Heart left ventricle (tissue), 16 donors: Measurements from ENCODE around the gene EFR3B. TPM values are rescaled to one million over a fixed set of nuclear protein-coding genes. Genes with fewer than 3 reads are reported as not detected.

Experiments
- ATAC-seq, 4 donors: fragments of 200-7000 bp; cut with Tn5 transposase; one replicate each; pipeline ENCODE4 v1.9.1; 2020 to 2022; ENCODE audit warnings: moderate library complexity in 4 of 4, mild to moderate bottlenecking in 3 of 4, moderate number of reproducible peaks in 1 of 4
- DNase-seq, 5 donors: peaks; one replicate each; pipeline ENCODE4 v3.0.0-alpha.2; 2020
- H3K27ac ChIP-seq, 12 donors: fragments of 200-600 bp; sonication (generic) in 4 of 12; one replicate each; pipeline versions ENCODE4 v1.5.0 to v1.8.0; 2016 to 2022; ENCODE audit warnings: mild to moderate bottlenecking in 2 of 12
- H3K27me3 ChIP-seq, 9 donors: fragments of 200-600 bp; sonication (generic) in 2 of 9; one replicate each; pipeline versions ENCODE4 v1.5.1 to v1.8.0; 2016 to 2022; ENCODE audit warnings: mild to moderate bottlenecking in 3 of 9
- H3K36me3 ChIP-seq, 9 donors: fragments of 200-600 bp; sonication (generic) in 2 of 9; one replicate each; pipeline versions ENCODE4 v1.5.0 to v1.8.0; 2018 to 2022; ENCODE audit warnings: mild to moderate bottlenecking in 2 of 9
- H3K4me1 ChIP-seq, 12 donors: fragments of 200-600 bp; sonication (generic) in 4 of 12; one replicate each; pipeline versions ENCODE4 v1.5.0 to v1.8.0; 2016 to 2022; ENCODE audit warnings: mild to moderate bottlenecking in 3 of 12
- H3K4me3 ChIP-seq, 12 donors: fragments of 200-600 bp; sonication (generic) in 4 of 12; one replicate each; pipeline versions ENCODE4 v1.5.0 to v1.8.0; 2017 to 2022; ENCODE audit warnings: mild to moderate bottlenecking in 9 of 12, moderate library complexity in 4 of 12
- H3K9me3 ChIP-seq, 12 donors: fragments of 200-600 bp; sonication (generic) in 4 of 12; one replicate each; pipeline versions ENCODE4 v1.5.0 to v1.8.0; 2016 to 2022; ENCODE audit warnings: mild to moderate bottlenecking in 1 of 12
- CTCF ChIP-seq, 12 donors: fragments of 200-600 bp; sonication (generic) in 4 of 12; IDR thresholded peaks; one replicate each; pipeline versions ENCODE4 v1.5.0 to v1.8.0; 2018 to 2022; ENCODE audit warnings: antibody characterized with exemption in 12 of 12, mild to moderate bottlenecking in 5 of 12
- POLR2A ChIP-seq, 2 donors: fragments of 450-650 bp; IDR thresholded peaks; one replicate each; pipeline ENCODE4 v1.6.1; 2017; ENCODE audit warnings: antibody characterized with exemption in 2 of 2, mild to moderate bottlenecking in 2 of 2, moderate library complexity in 2 of 2
- WGBS, 4 donors: extraction: QIAGEN DNeasy Blood & Tissue Kit in 2 of 4; methylation state at CpG; one replicate each; pipeline versions ENCODE4 v1.1.5 to v1.1.7; 2013 to 2018; 5-methylcytosine and 5-hydroxymethylcytosine counted together
- intact Hi-C, 10 donors: fragments of 100-400 bp; cut with DNase I; formaldehyde crosslinking; loops; one replicate each; pipeline versions ENCODE4 v1.11.1 to v1.14.2; 2022
- polyA plus RNA-seq, 2 donors: library from polyadenylated mRNA; stranded (reverse); fragments of 200-250 nt; gene quantifications; one replicate each; pipeline ENCODE4 v1.2.3, GENCODE V29; 2013
- total RNA-seq, 9 donors: library from RNA; depleted of rRNA in 2 of 9; stranded (reverse); fragments of >200 nt in 2 of 9; fragmentation: NEBNext Ultra II Directional in 3 of 9; extraction: Animal tissue kit (Norgen Biotek cat#: 25700) in 3 of 9; gene quantifications; one replicate each; pipeline versions ENCODE4 v1.1.0 to v1.2.4, GENCODE V29; 2016 to 2023
- donor health status: ischemic (EF 13 %, LVEDD 7.1; RV severe dilation, severe dysfunction).
- donor health status: healthy with polysubstance abuse.
- donor health status: DM: no; HTN: yes; CAD: no.
- donor health status: DM: no; HTN: no; CAD: no.
- donor health status: ischemic (EF 25% LVEDD 6.9; RV normal size, moderate dysfunction).
- donor health status: ischemic (EF 25% LVEDD 5.7; RV mildly dilated, moderate dysfunction).
- donor health status: healthy.
- donor health status: DM: yes; HTN: yes; CAD: no.
- donor health status: ischemic (EF 35%, LVEDD 5.7; RV mildly dilated, moderate dysfunction).
- donor health status: nonischemic (EF 11% LVEDD 7.7; RV severe dilation, severe dysfunction).
- donor health status: DM: yes; HTN: yes; CAD: no.
- donor health status: PGD.
- donor health status: ischemic (EF 29% LVEDD 5.4; RV normal size, mild dysfunction).
- donor health status: nonischemic (EF 23%, LVEDD 6.1; RV moderate dilation, normal function).

Gene EFR3B
- total and polyA plus RNA-seq, 11 donors: 1.7 to 13.8 (median 5.5) TPM

GRCh38 chr2:25176541-25177181 is 134.8 kb downstream of the EFR3B start:
- Histone ChIP-seq H3K36me3 (no peaks in the 10 kb centered on the region), H3K27me3 (peaks cover 0 to 25% (median 3%) of the 10 kb centered on the region in 9 donors), H3K9me3 (peaks cover 0 to 2% (median 0%) of the 10 kb centered on the region in 12 donors), H3K4me3 (no peak overlapping the region), H3K4me1 (no peaks in the 10 kb centered on the region), H3K27ac (no peak overlapping the region)
- intact Hi-C loops: no loop called here
- ATAC-seq (no peak), DNase-seq (no peak)
- 82 to 93% (median 90%) methylated on average over 5 of the region's 5 CpGs for WGBS, 4 donors
- TF ChIP-seq CTCF (IDR thresholded peaks at IDR 0.05): no peak
- no peak for TF ChIP-seq POLR2A (IDR thresholded peaks at IDR 0.05)

GRCh38 chr2:25177211-25177611 is 135.3 kb downstream of the EFR3B start:
- H3K9me3 ChIP-seq: peaks cover 0 to 7% (median 0%) of the 10 kb centered on the region in 12 donors
- peaks cover 0 to 25% (median 3%) of the 10 kb centered on the region in 9 donors for H3K27me3 ChIP-seq
- intact Hi-C loops: no loop called here
- H3K4me1 ChIP-seq: no peaks in the 10 kb centered on the region
- TF ChIP-seq POLR2A (IDR thresholded peaks at IDR 0.05): no peak
- DNase-seq: no peak
- ATAC-seq: no peak
- WGBS, 4 donors: 77 to 90% (median 88%) methylated on average over 8 of the region's 8 CpGs
- H3K4me3 ChIP-seq: no peak overlapping the region
- no peaks in the 10 kb centered on the region for H3K36me3 ChIP-seq
- H3K27ac ChIP-seq: no peak overlapping the region

- DNase-seq: no peak
These were observed 137.1 kb downstream of the EFR3B start for GRCh38 chr2:25178976-25179375.

GRCh38 chr2:25184254-25184653 is 142.4 kb downstream of the EFR3B start:
- H3K27me3 ChIP-seq: peaks cover 0 to 3% (median 0%) of the 10 kb centered on the region in 9 donors
- H3K4me1 ChIP-seq: no peaks in the 10 kb centered on the region
- H3K4me3 ChIP-seq: no peak overlapping the region
- no peak for DNase-seq
- no peak overlapping the region for H3K27ac ChIP-seq
- 42 to 51% (median 46%) methylated on average over 5 of the region's 5 CpGs for whole genome bisulfite sequencing, 4 donors
- peak in 1 of 4 donors; percentile 55 for ATAC-seq
- peaks cover 0 to 7% (median 0%) of the 10 kb centered on the region in 12 donors for H3K9me3 ChIP-seq
- intact Hi-C loops: no loop called here
- no peaks in the 10 kb centered on the region for H3K36me3 ChIP-seq
- TF ChIP-seq CTCF (IDR thresholded peaks at IDR 0.05) (no peak), POLR2A (IDR thresholded peaks at IDR 0.05) (no peak)

More at GRCh38 chr2:25178976-25179375, 137.1 kb downstream of the EFR3B start:
- Histone ChIP-seq H3K27ac (no peak overlapping the region), H3K4me1 (no peaks in the 10 kb centered on the region), H3K36me3 (no peaks in the 10 kb centered on the region), H3K27me3 (peaks cover 0 to 25% (median 3%) of the 10 kb centered on the region in 9 donors), H3K9me3 (peaks cover 0 to 7% (median 0%) of the 10 kb centered on the region in 12 donors), H3K4me3 (no peak overlapping the region)
- intact Hi-C loops: no loop called here
- TF ChIP-seq POLR2A (IDR thresholded peaks at IDR 0.05) (no peak), CTCF (IDR thresholded peaks at IDR 0.05) (no peak)
- WGBS, 4 donors: 83 to 88% (median 85%) methylated on average over 6 to 10 of the region's 10 CpGs
- ATAC-seq: no peak
